Endothelial cell of umbilical vein (primary cell): ENCODE data around the gene GAB1. TPM values are rescaled to one million over a fixed set of nuclear protein-coding genes. Genes with fewer than 3 reads are reported as not detected.

ENCODE experiments used
- BruUV-seq: library from RNA; stranded (reverse); fragments of 400-500 nt; replicated peaks from 2 replicates; lab custom pipeline; 2021; lab: Mats Ljungman, UMichigan
- CTCF ChIA-PET: fragments of 300-600, 350-600 bp; sonication (Branson Sonifier 250); formaldehyde crosslinking; loops from one replicate; lab custom pipeline; 2021; ENCODE audit warnings: antibody characterized with exemption, inconsistent platforms; lab: Charles Lee
- POLR2A ChIA-PET: fragments of 300-600, 350-600 bp; sonication (Branson Sonifier 250); formaldehyde crosslinking; loops from one replicate; lab custom pipeline; 2021; ENCODE audit warnings: antibody characterized with exemption, inconsistent platforms; lab: Charles Lee
- DNase-seq: peaks from one replicate; pipeline ENCODE4 v3.0.0-alpha.2; 2011; ENCODE audit warnings: low read depth, low spot score
- FAIRE-seq: peaks from 2 replicates; lab custom pipeline; 2011; peaks lifted over from hg19 to GRCh38; lab: Jason Lieb, UNC
- H2AFZ ChIP-seq: 2 replicates; pipeline ENCODE4 v1.6.0; 2012; ENCODE audit warnings: low read depth, low read length, control low read depth, inconsistent platforms
- H3K27ac ChIP-seq: 2 replicates; pipeline ENCODE4 v1.5.1; 2011; ENCODE audit warnings: low read depth, mild to moderate bottlenecking, control low read depth, low read length, moderate library complexity; ENCODE audit not compliant: insufficient read depth
- H3K27me3 ChIP-seq, 2 experiments: 2 replicates each; pipeline versions ENCODE4 v1.6.0 to v1.6.1; 2011; ENCODE audit warnings: low read length in 2 of 2, mixed read lengths in 1 of 2; ENCODE audit not compliant: control insufficient read depth in 2 of 2, insufficient read depth in 2 of 2
- H3K36me3 ChIP-seq, 2 experiments: 2 replicates in 1 of 2; 3 replicates in 1 of 2; pipeline ENCODE4 v1.5.1; 2011; ENCODE audit warnings: low read length in 2 of 2, mild to moderate bottlenecking in 1 of 2, moderate library complexity in 1 of 2; ENCODE audit not compliant: control insufficient read depth in 2 of 2, insufficient read depth in 2 of 2; ENCODE audit errors: extremely low read depth in 1 of 2
- H3K4me1 ChIP-seq: 3 replicates; pipeline ENCODE4 v1.5.1; 2011; ENCODE audit warnings: mild to moderate bottlenecking, low read length; ENCODE audit not compliant: control insufficient read depth, insufficient read depth; ENCODE audit errors: extremely low read depth
- H3K4me2 ChIP-seq: 2 replicates; pipeline ENCODE4 v1.6.1; 2011; ENCODE audit warnings: low read length, control low read depth, mixed read lengths; ENCODE audit not compliant: insufficient read depth
- H3K4me3 ChIP-seq, 3 experiments: fragments of 200-600 bp in 1 of 3; sonication (generic), shearing (Covaris generic) in 1 of 3; replicated peaks in 1 of 3; 2 replicates each; pipeline ENCODE4 v1.5.1; 2011 to 2016; ENCODE audit warnings: control low read depth in 3 of 3, low read length in 3 of 3, mild to moderate bottlenecking in 2 of 3, inconsistent platforms in 1 of 3, low read depth in 1 of 3, moderate library complexity in 1 of 3; ENCODE audit not compliant: insufficient read depth in 1 of 3
- H3K79me2 ChIP-seq: 2 replicates; pipeline ENCODE4 v1.6.0; 2012; ENCODE audit warnings: low read length, inconsistent platforms; ENCODE audit not compliant: control insufficient read depth, insufficient read depth
- H3K9ac ChIP-seq: replicated peaks from 2 replicates; pipeline ENCODE3; 2011; ENCODE audit warnings: low read length, control low read depth; ENCODE audit not compliant: insufficient read depth; ENCODE audit errors: extremely low read depth
- H3K9me1 ChIP-seq: replicated peaks from 3 replicates; pipeline ENCODE4 v1.6.0; 2011; ENCODE audit warnings: mild to moderate bottlenecking, low read length; ENCODE audit not compliant: control insufficient read depth, insufficient read depth; ENCODE audit errors: extremely low read depth
- H3K9me3 ChIP-seq: replicated peaks from 2 replicates; pipeline ENCODE4 v1.5.1; 2012; ENCODE audit warnings: low read length, inconsistent platforms; ENCODE audit not compliant: control insufficient read depth, insufficient read depth
- H4K20me1 ChIP-seq: replicated peaks from 2 replicates; pipeline ENCODE3; 2011; ENCODE audit warnings: mild to moderate bottlenecking, low read length; ENCODE audit not compliant: control insufficient read depth, insufficient read depth; ENCODE audit errors: extremely low read depth
- CTCF ChIP-seq, 2 donors: IDR thresholded peaks; 1 replicate in 1 of 2; 2 replicates in 1 of 2; pipeline ENCODE4 v1.5.1; 2011; ENCODE audit warnings: low read length in 2 of 2, mild to moderate bottlenecking in 2 of 2, moderate library complexity in 2 of 2, control low read depth in 1 of 2, inconsistent platforms in 1 of 2, low read depth in 1 of 2; ENCODE audit not compliant: insufficient read depth in 1 of 2; ENCODE audit errors: extremely low read depth in 1 of 2
- EZH2 ChIP-seq: IDR thresholded peaks from 2 replicates; pipeline ENCODE4 v1.6.1; 2012; ENCODE audit warnings: borderline replicate concordance, low read depth, mild to moderate bottlenecking, moderate library complexity, low read length, inconsistent platforms; ENCODE audit not compliant: severe bottlenecking
- FOS ChIP-seq: IDR thresholded peaks from 2 replicates; pipeline ENCODE4 v1.6.1; 2011; ENCODE audit warnings: mild to moderate bottlenecking, low read length, moderate library complexity, borderline replicate concordance; ENCODE audit not compliant: insufficient read depth
- GATA2 ChIP-seq: IDR thresholded peaks from 2 replicates; pipeline ENCODE4 v1.7.0; 2011; ENCODE audit warnings: low read depth, mild to moderate bottlenecking, moderate library complexity, mixed read lengths, low read length; ENCODE audit not compliant: insufficient read length, insufficient read depth
- MAX ChIP-seq: IDR thresholded peaks from 2 replicates; pipeline ENCODE4 v1.6.1; 2011; ENCODE audit not compliant: insufficient read depth, insufficient read length
- MYC ChIP-seq: IDR thresholded peaks from one replicate; pipeline ENCODE4 v1.6.1; 2011; ENCODE audit warnings: mild to moderate bottlenecking, low read depth, low read length
- POLR2A ChIP-seq: IDR thresholded peaks from 2 replicates; pipeline ENCODE4 v1.6.1; 2012; ENCODE audit warnings: low read depth, mild to moderate bottlenecking, control low read depth, low read length
- POLR2AphosphoS5 ChIP-seq: IDR thresholded peaks from 2 replicates; pipeline ENCODE4 v1.6.1; 2012; ENCODE audit warnings: low read depth, mild to moderate bottlenecking, control low read depth, low read length, moderate library complexity; ENCODE audit not compliant: insufficient read depth
- dilution Hi-C: fragments of 300-500 bp; cut with MboI; formaldehyde crosslinking; loops from one replicate; pipeline ENCODE4 v1.15.0; 2019; ENCODE audit warnings: low sequenced_read_pairs; ENCODE audit not compliant: extremely low pct_ligation_motif_present
- intact Hi-C: fragments of 100-400 bp; cut with micrococcal nuclease; formaldehyde crosslinking; loops from one replicate; pipeline ENCODE4 v1.10.0; 2022
- polyA plus RNA-seq, 4 experiments: library from polyadenylated mRNA; depleted of rRNA in 3 of 4; stranded (reverse) in 3 of 4; unstranded in 1 of 4; fragments of >200 nt; gene quantifications; 2 replicates each; pipeline versions ENCODE4 v1.2.1 to v1.2.3, GENCODE V29; 2011 to 2012; ENCODE audit warnings: missing spikeins in 1 of 4
- total RNA-seq: library from RNA; stranded (reverse); gene quantifications from 2 replicates; pipeline ENCODE4 v1.2.3, GENCODE V29; 2021

The GAB1 gene
- total and polyA plus RNA-seq, 2 donors (not counting 3 experiments of a cell fraction or from before 2014, with no cell fraction given): 9.3 to 37.7 TPM

GRCh38 chr4:143451186-143451585 lies 114.5 kb downstream of the GAB1 start:
- Histone ChIP-seq H3K36me3 (peaks cover 0 to 2% of the 10 kb centered on the region in 2 experiments), H3K79me2 (no peaks in the 10 kb centered on the region), H3K9ac (no peak overlapping the region), H4K20me1 (no peaks in the 10 kb centered on the region), H2AFZ (no peak overlapping the region), H3K4me2 (no peak overlapping the region), H3K27me3 (no peaks in the 10 kb centered on the region), H3K9me3 (no peaks in the 10 kb centered on the region), H3K4me3 (no peak overlapping the region), H3K9me1 (no peaks in the 10 kb centered on the region), H3K27ac (no peak overlapping the region), H3K4me1 (no peaks in the 10 kb centered on the region)
- TF ChIP-seq FOS: no peak
- no peak for TF ChIP-seq EZH2
- no peak for TF ChIP-seq MYC
- no peak for TF ChIP-seq CTCF (IDR thresholded peaks at IDR 0.05; ENCODE audit: extremely low read depth in 1 of 2, insufficient read depth in 1 of 2, low read depth in 1 of 2, low read length in 2 of 2)
- TF ChIP-seq POLR2AphosphoS5: no peak
- TF ChIP-seq MAX: no peak
- TF ChIP-seq POLR2A: no peak
- no peak for TF ChIP-seq GATA2
- DNase-seq: no peak
- no TSS peak for BruUV-seq
- ChIA-PET CTCF (interaction anchor here (1.2 to 1.3 kb wide), 2 partner anchors 9 to 10 kb away, joined by 3 read pairs; no protein-coding TSS in a partner anchor), POLR2A (no interaction called here)
- no peak for FAIRE-seq
- dilution Hi-C loops (no loop called here), intact Hi-C loops (no loop called here)
